GM18867 (cell line): Measurements from ENCODE around the gene SORCS2.

Experiments
- ATAC-seq: cut with Tn5 transposase; IDR thresholded peaks from one replicate; pipeline ENCODE4 v1.9.1; 2021; ENCODE audit warnings: mild to moderate bottlenecking, moderate library complexity; ENCODE audit not compliant: unreplicated experiment

Gene SORCS2

GRCh38 chr4:7513671-7514070 lies 321.3 kb downstream of the SORCS2 start:
- no peak for ATAC-seq

GRCh38 chr4:7514281-7514680 lies 321.9 kb downstream of the SORCS2 start:
- ATAC-seq = no peak

GRCh38 chr4:7514789-7515188 lies 322.5 kb downstream of the SORCS2 start:
- no peak for ATAC-seq

GRCh38 chr4:7515390-7515902 lies 323.1 kb downstream of the SORCS2 start:
- ATAC-seq = no peak

GRCh38 chr4:7516096-7516772 lies 323.9 kb downstream of the SORCS2 start:
- no peak for ATAC-seq

GRCh38 chr4:7516773-7517144 lies 324.4 kb downstream of the SORCS2 start:
- no peak for ATAC-seq

- ATAC-seq = no peak
These were observed 326.7 kb downstream of the SORCS2 start for GRCh38 chr4:7518871-7519637.

- ATAC-seq = no peak
These were observed 327.5 kb downstream of the SORCS2 start for GRCh38 chr4:7519638-7520376.

GRCh38 chr4:7521666-7522065 lies 329.3 kb downstream of the SORCS2 start:
- no peak for ATAC-seq

- no peak for ATAC-seq
These were observed 330.3 kb downstream of the SORCS2 start for GRCh38 chr4:7522452-7523220.

- ATAC-seq = no peak
These were observed 331.2 kb downstream of the SORCS2 start for GRCh38 chr4:7523526-7523925.

GRCh38 chr4:7524064-7524682 lies 331.8 kb downstream of the SORCS2 start:
- no peak for ATAC-seq

GRCh38 chr4:7524843-7525242 lies 332.5 kb downstream of the SORCS2 start:
- no peak for ATAC-seq

GRCh38 chr4:7526491-7526890 lies 334.2 kb downstream of the SORCS2 start:
- no peak for ATAC-seq

- no peak for ATAC-seq
These were observed 334.7 kb downstream of the SORCS2 start for GRCh38 chr4:7526929-7527535.

GRCh38 chr4:7529368-7530080 lies 337.2 kb downstream of the SORCS2 start:
- ATAC-seq = no peak

GRCh38 chr4:7530082-7530481 lies 337.7 kb downstream of the SORCS2 start:
- ATAC-seq = no peak

- no peak for ATAC-seq
These were observed 338.7 kb downstream of the SORCS2 start for GRCh38 chr4:7530932-7531639.

GRCh38 chr4:7531640-7531994 lies 339.3 kb downstream of the SORCS2 start:
- no peak for ATAC-seq
